Pancreas (tissue), 10 donors: ENCODE results near the gene PRDM1. TPM values are rescaled to one million over a fixed set of nuclear protein-coding genes. Genes with fewer than 3 reads are reported as not detected.
A peak's percentile ranks its signal among the peaks of the same experiment; 100 is the strongest.

ENCODE experiments used
- ATAC-seq, 4 donors: fragments of 200-7000 bp; cut with Tn5 transposase; one replicate each; pipeline versions ENCODE4 v1.8.0 to v1.9.1; 2020; ENCODE audit warnings: mild to moderate bottlenecking in 4 of 4, moderate library complexity in 4 of 4
- DNase-seq, 6 donors: peaks; one replicate each; pipeline ENCODE4 v3.0.0-alpha.2; 2020
- FAIRE-seq: peaks from 2 replicates; lab custom pipeline; 2012; peaks lifted over from hg19 to GRCh38; lab: Jason Lieb, UNC
- H3K27ac ChIP-seq, 4 donors: fragments of 200-600 bp; sonication (generic); 1 replicate in 3 of 4; 2 replicates in 1 of 4; pipeline versions ENCODE4 v1.5.0 to v1.8.0; 2020
- H3K27me3 ChIP-seq, 4 donors: fragments of 200-600 bp; one replicate each; pipeline ENCODE4 v1.8.0; 2021
- H3K36me3 ChIP-seq, 3 donors: fragments of 200-600 bp; sonication (generic) in 1 of 3; one replicate each; pipeline versions ENCODE4 v1.5.0 to v1.8.0; 2020 to 2021
- H3K4me1 ChIP-seq, 3 donors: fragments of 200-600 bp; one replicate each; pipeline ENCODE4 v1.8.0; 2021
- H3K4me3 ChIP-seq, 4 donors: fragments of 200-600 bp; sonication (generic) in 2 of 4; one replicate each; pipeline versions ENCODE4 v1.5.0 to v1.8.0; 2020 to 2021
- H3K9me3 ChIP-seq, 4 donors: fragments of 200-600 bp; one replicate each; pipeline ENCODE4 v1.8.0; 2021
- CTCF ChIP-seq, 4 donors: fragments of 200-600 bp; sonication (generic) in 3 of 4; IDR thresholded peaks; one replicate each; pipeline versions ENCODE4 v1.5.0 to v1.8.0; 2021; ENCODE audit warnings: antibody characterized with exemption in 4 of 4
- WGBS, 2 donors: extraction: QIAGEN DNeasy Blood & Tissue Kit; methylation state at CpG; one replicate each; pipeline ENCODE4 v1.1.7; 2013; 5-methylcytosine and 5-hydroxymethylcytosine counted together
- intact Hi-C, 3 donors: fragments of 100-400 bp; cut with DNase I; formaldehyde crosslinking; loops; one replicate each; pipeline versions ENCODE4 v1.11.1 to v1.14.2; 2022
- polyA plus RNA-seq, 2 donors: library from polyadenylated mRNA; stranded (reverse); fragments of 200-250 nt; gene quantifications; one replicate each; pipeline ENCODE4 v1.2.3, GENCODE V29; 2013
- total RNA-seq, 6 donors: library from RNA; stranded (reverse); fragmentation: NEBNext Ultra II Directional in 4 of 6; extraction: Animal tissue kit (Norgen Biotek cat#: 25700) in 4 of 6; gene quantifications; one replicate each; pipeline versions ENCODE4 v1.2.1 to v1.2.4, GENCODE V29; 2021 to 2023
- donor health status: healthy with polysubstance abuse.
- donor health status: DM: no; HTN: no; CAD: no; lungs with moderate emphysema.
- donor health status: DM: no; HTN: no; CAD: no.
- donor health status: control.
- donor health status: control.
- donor health status: Bipolar disorder and iron deficiency.
- donor health status: DM: yes; HTN: yes; CAD: no.
- donor health status: DM: no; HTN: no; CAD: no.
- donor health status: DM: no; HTN: no; CAD: no.
- donor health status: DM: yes; HTN: yes; CAD: no.

The PRDM1 gene
- total and polyA plus RNA-seq, 8 donors: 0.30 to 5.5 (median 0.96) TPM

GRCh38 chr6:106087548-106088325 lies 1.6 kb downstream of the PRDM1 start:
- peak in 1 of 4 donors; percentile 3 for ATAC-seq

GRCh38 chr6:106090001-106090400 lies 3.9 kb downstream of the PRDM1 start:
- WGBS, 2 donors: 71 to 82% methylated on average over 4 of the region's 4 CpGs
- H3K4me3 ChIP-seq: peak overlapping the region in 1 of 4 donors; percentile 54
- H3K27ac ChIP-seq: no peak overlapping the region
- intact Hi-C loops: no loop called here
- FAIRE-seq (no peak), DNase-seq (no peak), ATAC-seq (no peak)
- no peaks in the 10 kb centered on the region for H3K9me3 ChIP-seq
- peaks cover 0 to 6% (median 0%) of the 10 kb centered on the region in 4 donors for H3K27me3 ChIP-seq
- H3K36me3 ChIP-seq: no peaks in the 10 kb centered on the region
- no peak for TF ChIP-seq CTCF (IDR thresholded peaks at IDR 0.05)
- peaks cover 0 to 6% (median 0%) of the 10 kb centered on the region in 3 donors for H3K4me1 ChIP-seq

More at GRCh38 chr6:106087548-106088325, 1.6 kb downstream of the PRDM1 start:
- Histone ChIP-seq H3K9me3 (no peaks in the 10 kb centered on the region), H3K4me1 (peaks cover 0 to 10% (median 0%) of the 10 kb centered on the region in 3 donors), H3K27me3 (peaks cover 0 to 6% (median 0%) of the 10 kb centered on the region in 4 donors), H3K27ac (peak overlapping the region in 1 of 4 donors; percentile 71), H3K4me3 (peak overlapping the region in 1 of 4 donors; percentile 54), H3K36me3 (no peaks in the 10 kb centered on the region)
- no peak for FAIRE-seq
- TF ChIP-seq CTCF (IDR thresholded peaks at IDR 0.05): no peak
- intact Hi-C loops: no loop called here
- peak in 1 of 6 donors; percentile 35 for DNase-seq
- WGBS, 2 donors: 64 to 68% methylated on average over 13 of the region's 13 CpGs

DNA sequence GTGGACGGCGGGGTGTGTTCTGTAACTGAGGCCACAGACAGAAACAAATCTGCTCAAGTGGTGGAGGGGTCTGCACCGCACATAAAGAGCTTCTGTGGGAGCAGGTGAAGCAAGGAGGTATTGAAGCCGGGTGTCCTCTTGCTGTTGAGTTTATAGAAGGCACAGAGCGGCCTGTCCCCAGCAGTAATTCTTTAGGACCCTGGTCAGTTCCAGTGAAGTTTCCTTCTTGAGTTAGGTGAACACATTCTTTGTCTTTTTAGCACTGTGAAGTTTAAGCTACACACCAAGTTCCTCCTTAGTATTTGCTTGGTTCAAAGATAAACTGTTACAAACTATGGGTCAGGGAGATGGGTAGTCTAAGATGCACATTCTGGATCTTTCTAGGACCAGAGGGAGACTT lies 6.1 kb downstream of the PRDM1 start:
- H3K27ac ChIP-seq: no peak overlapping the region
- intact Hi-C loops: no loop called here
- H3K27me3 ChIP-seq: peaks cover 0 to 6% (median 0%) of the 10 kb centered on the region in 4 donors
- WGBS, 2 donors: 78 to 88% methylated on average over 5 of the region's 5 CpGs
- H3K4me1 ChIP-seq: no peaks in the 10 kb centered on the region
- TF ChIP-seq CTCF (IDR thresholded peaks at IDR 0.05): no peak
- DNase-seq (no peak), FAIRE-seq (no peak), ATAC-seq (no peak)
- H3K4me3 ChIP-seq: no peak overlapping the region
- no peaks in the 10 kb centered on the region for H3K36me3 ChIP-seq
- H3K9me3 ChIP-seq: no peaks in the 10 kb centered on the region

DNA sequence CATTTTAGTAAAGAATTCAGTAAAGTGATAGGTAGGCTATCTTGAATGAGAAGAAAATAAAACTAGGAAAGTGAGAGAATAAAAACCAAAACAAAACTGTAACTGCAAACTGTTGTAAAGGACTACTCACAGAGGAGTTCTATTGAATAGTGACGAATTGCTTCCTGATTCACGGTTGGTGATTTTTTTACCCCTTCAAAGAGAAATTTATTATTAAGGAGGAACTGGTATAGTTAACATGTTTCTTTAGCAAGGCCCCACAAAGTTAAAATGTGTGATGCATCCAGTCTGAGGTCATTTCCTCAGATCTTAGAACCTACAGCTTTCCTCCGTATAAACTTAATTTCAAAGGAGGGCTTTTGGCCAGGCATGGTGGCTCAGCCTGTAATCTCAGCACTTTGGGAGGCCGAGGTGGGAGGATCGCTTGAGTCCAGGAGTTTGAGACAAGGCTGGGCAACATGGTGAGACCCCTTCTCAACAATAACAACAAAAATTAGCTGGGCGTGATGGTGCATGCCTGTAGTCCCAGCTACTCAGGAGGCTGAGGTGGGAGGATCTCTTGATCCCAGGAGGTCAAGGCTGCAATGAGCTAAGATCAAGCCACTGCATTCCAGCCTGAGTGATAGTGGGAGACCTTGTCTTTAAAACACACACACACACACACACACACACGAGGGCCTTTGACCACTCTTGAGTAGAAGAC lies 8.3 kb downstream of the PRDM1 start:
- FAIRE-seq (no peak), DNase-seq (no peak), ATAC-seq (no peak)
- H3K4me1 ChIP-seq: no peaks in the 10 kb centered on the region
- H3K4me3 ChIP-seq: no peak overlapping the region
- no peaks in the 10 kb centered on the region for H3K9me3 ChIP-seq
- no peak for TF ChIP-seq CTCF (IDR thresholded peaks at IDR 0.05)
- 75 to 80% methylated on average over 7 of the region's 7 CpGs for WGBS, 2 donors
- intact Hi-C loops: no loop called here
- no peaks in the 10 kb centered on the region for H3K36me3 ChIP-seq
- H3K27ac ChIP-seq: no peak overlapping the region
- no peaks in the 10 kb centered on the region for H3K27me3 ChIP-seq
